Endometrial microvascular endothelial cells (primary cell): ENCODE measurements around the gene PARVB. TPM values are rescaled to one million over a fixed set of nuclear protein-coding genes. Genes with fewer than 3 reads are reported as not detected.

Source experiments
- in situ Hi-C: cut with HindIII; loops from 2 replicates; pipeline ENCODE4 v1.10.0; 2017; ENCODE audit warnings: low sequenced_read_pairs, low pct_unique_long_range_greater_than_20kb; ENCODE audit errors: inconsistent ontology term
- total RNA-seq: library from RNA; depleted of rRNA; stranded (reverse); fragments of >200 nt; gene quantifications from one replicate; pipeline ENCODE4 v1.2.3, GENCODE V29; 2015; ENCODE audit errors: inconsistent ontology term

Gene PARVB
- total RNA-seq, 1 donor from 2014 or later = 307 TPM

GRCh38 chr22:44212936-44213335 is 188.8 kb downstream of the PARVB start:
- in situ Hi-C loops = no loop called here

GRCh38 chr22:44213489-44214043 is 189.5 kb downstream of the PARVB start:
- in situ Hi-C loops = no loop called here

GRCh38 chr22:44214187-44214586 is 190.1 kb downstream of the PARVB start:
- in situ Hi-C loops = no loop called here

GRCh38 chr22:44214764-44215163 is 190.7 kb downstream of the PARVB start:
- in situ Hi-C loops = no loop called here

- in situ Hi-C loops = no loop called here
Measured at GRCh38 chr22:44215287-44215686, 191.2 kb downstream of the PARVB start.

GRCh38 chr22:44217346-44217745 is 193.2 kb downstream of the PARVB start:
- in situ Hi-C loops = no loop called here

GRCh38 chr22:44218071-44218470 is 194.0 kb downstream of the PARVB start:
- in situ Hi-C loops = no loop called here

GRCh38 chr22:44219101-44219870 is 195.2 kb downstream of the PARVB start:
- in situ Hi-C loops = no loop called here

GRCh38 chr22:44220727-44221680 is 196.9 kb downstream of the PARVB start:
- in situ Hi-C loops = no loop called here

- in situ Hi-C loops = no loop called here
Measured at GRCh38 chr22:44221710-44222475, 197.8 kb downstream of the PARVB start.

Other genes starting within 250 kb of the PARVB start
- gene EFCAB6, start 212.0 kb upstream of the PARVB start, total RNA-seq = 0.46 TPM
- gene SULT4A1, start 161.8 kb upstream of the PARVB start, total RNA-seq = not detected
- gene PNPLA5, start 132.3 kb upstream of the PARVB start, total RNA-seq = not detected
- gene PNPLA3, start 100.5 kb upstream of the PARVB start, total RNA-seq = 0.46 TPM
- gene SAMM50, start 68.9 kb upstream of the PARVB start, total RNA-seq = 60.4 TPM
- 1.9 TPM for gene PARVG, start 156.6 kb downstream of the PARVB start, total RNA-seq